Breast epithelium (tissue), 4 donors: ENCODE data around the gene CDH1. TPM values are rescaled to one million over a fixed set of nuclear protein-coding genes. Genes with fewer than 3 reads are reported as not detected.

Source experiments
- DNase-seq, 2 donors: peaks; one replicate each; pipeline ENCODE4 v3.0.0-alpha.2; 2019; ENCODE audit warnings: low spot score in 2 of 2
- H3K27ac ChIP-seq, 2 donors: fragments of 200-600 bp; sonication (generic) in 1 of 2; one replicate each; pipeline ENCODE4 v1.5.1; 2016 to 2019; ENCODE audit warnings: mild to moderate bottlenecking in 1 of 2
- H3K27me3 ChIP-seq, 2 donors: fragments of 200-600 bp; sonication (generic) in 1 of 2; one replicate each; pipeline versions ENCODE4 v1.5.1 to v1.6.0; 2017 to 2019; ENCODE audit warnings: control low read depth in 1 of 2, mild to moderate bottlenecking in 1 of 2
- H3K36me3 ChIP-seq: fragments of 200-600 bp; one replicate; pipeline ENCODE4 v1.5.1; 2019
- H3K4me1 ChIP-seq, 2 donors: fragments of 200-600 bp; sonication (generic); one replicate each; pipeline ENCODE4 v1.5.1; 2016 to 2019; ENCODE audit warnings: control low read depth in 1 of 2
- H3K4me3 ChIP-seq, 3 donors: fragments of 200-600 bp; sonication (generic); 1 replicate in 2 of 3; 2 replicates in 1 of 3; pipeline ENCODE4 v1.5.1; 2016 to 2019; ENCODE audit warnings: mild to moderate bottlenecking in 3 of 3, moderate library complexity in 2 of 3
- H3K9me3 ChIP-seq, 2 donors: fragments of 200-600 bp; sonication (generic) in 1 of 2; one replicate each; pipeline ENCODE4 v1.5.1; 2016 to 2019; ENCODE audit warnings: control low read depth in 1 of 2
- CTCF ChIP-seq, 3 donors: fragments of 450-650 bp; IDR thresholded peaks; one replicate each; pipeline ENCODE4 v1.5.1; 2016 to 2017; ENCODE audit warnings: antibody characterized with exemption in 3 of 3, mild to moderate bottlenecking in 3 of 3, moderate library complexity in 3 of 3
- POLR2A ChIP-seq: fragments of 450-650 bp; IDR thresholded peaks from one replicate; pipeline ENCODE4 v1.6.1; 2016; ENCODE audit warnings: antibody characterized with exemption, mild to moderate bottlenecking, moderate library complexity
- POLR2AphosphoS5 ChIP-seq, 3 donors: sonication (generic); formaldehyde crosslinking; IDR thresholded peaks; one replicate each; pipeline ENCODE4 v1.6.1; 2017; ENCODE audit warnings: antibody characterized with exemption in 3 of 3
- intact Hi-C: fragments of 100-400 bp; cut with DNase I; formaldehyde crosslinking; loops from one replicate; pipeline ENCODE4 v1.15.1; 2023; ENCODE audit warnings: low total_unique reads
- total RNA-seq, 3 donors: library from RNA; depleted of rRNA; stranded (reverse); fragments of >200 nt; gene quantifications; one replicate each; pipeline ENCODE4 v1.1.0, GENCODE V29; 2016

CDH1 gene
- total RNA-seq: 100 to 1,000 TPM in 1 of 3 donors, 10 to 100 TPM in 1, under 1 TPM in 1; 0.16 to 127 (median 86.5) TPM

GRCh38 chr16:68737046-68737729 lies at the start of gene CDH1:
Gene CDH1, plus strand, starts transcription at chr16:68737292. Its CDS starts 124 bp downstream, at chr16:68737416.
- H3K4me1 ChIP-seq: no peaks in the 10 kb centered on the region
- H3K9me3 ChIP-seq: no peaks in the 10 kb centered on the region
- DNase-seq: peak; percentile 94 to 96
- TF ChIP-seq CTCF (IDR thresholded peaks at IDR 0.05) (no peak), POLR2A (peak; percentile 85), POLR2AphosphoS5 (IDR thresholded peaks at IDR 0.05) (peak in 2 of 3 donors; percentile 74 to 95)
- peak within 1 kb of the TSS in 2 of 3 donors; percentile 84 to 86 for H3K4me3 ChIP-seq
- intact Hi-C loops: no loop called here
- peak within 1 kb of the TSS; percentile 93 to 94 for H3K27ac ChIP-seq
- H3K27me3 ChIP-seq: peaks cover 0 to 8% of the 10 kb centered on the region in 2 donors
- H3K36me3 ChIP-seq: no peaks in the 10 kb centered on the region

GRCh38 chr16:68689921-68690320 lies 47.2 kb upstream of the CDH1 start:
- TF ChIP-seq POLR2AphosphoS5 (IDR thresholded peaks at IDR 0.05): no peak
- no peak for TF ChIP-seq POLR2A
- TF ChIP-seq CTCF (IDR thresholded peaks at IDR 0.05): no peak
- Histone ChIP-seq H3K27me3 (no peaks in the 10 kb centered on the region), H3K27ac (no peak overlapping the region), H3K4me3 (no peak overlapping the region), H3K36me3 (no peaks in the 10 kb centered on the region), H3K4me1 (no peaks in the 10 kb centered on the region), H3K9me3 (no peaks in the 10 kb centered on the region)
- no peak for DNase-seq
- intact Hi-C loops: loop anchor here (2.0 kb wide), 1 partner anchor 69 kb away; no protein-coding TSS in a partner anchor

GRCh38 chr16:68695575-68695974 lies 41.5 kb upstream of the CDH1 start:
- TF ChIP-seq POLR2AphosphoS5 (IDR thresholded peaks at IDR 0.05) (no peak), POLR2A (no peak), CTCF (IDR thresholded peaks at IDR 0.05) (no peak)
- H3K36me3 ChIP-seq: no peaks in the 10 kb centered on the region
- H3K4me3 ChIP-seq: no peak overlapping the region
- H3K27me3 ChIP-seq: no peaks in the 10 kb centered on the region
- no peaks in the 10 kb centered on the region for H3K9me3 ChIP-seq
- no peak overlapping the region for H3K27ac ChIP-seq
- no peak for DNase-seq
- no peaks in the 10 kb centered on the region for H3K4me1 ChIP-seq
- intact Hi-C loops: no loop called here

- intact Hi-C loops: no loop called here
- DNase-seq: no peak
- no peak overlapping the region for H3K27ac ChIP-seq
- H3K4me1 ChIP-seq: no peaks in the 10 kb centered on the region
- H3K9me3 ChIP-seq: no peaks in the 10 kb centered on the region
- TF ChIP-seq POLR2A (no peak), CTCF (IDR thresholded peaks at IDR 0.05) (peak in 1 of 3 donors; percentile 6)
- no peak overlapping the region for H3K4me3 ChIP-seq
- H3K36me3 ChIP-seq: no peaks in the 10 kb centered on the region
- H3K27me3 ChIP-seq: no peaks in the 10 kb centered on the region
These were observed 40.6 kb upstream of the CDH1 start for GRCh38 chr16:68696514-68696913.

GRCh38 chr16:68698091-68698490 lies 39.0 kb upstream of the CDH1 start:
- H3K9me3 ChIP-seq: no peaks in the 10 kb centered on the region
- intact Hi-C loops: no loop called here
- no peaks in the 10 kb centered on the region for H3K27me3 ChIP-seq
- no peak overlapping the region for H3K4me3 ChIP-seq
- TF ChIP-seq CTCF (IDR thresholded peaks at IDR 0.05) (no peak), POLR2A (no peak), POLR2AphosphoS5 (IDR thresholded peaks at IDR 0.05) (no peak)
- no peak overlapping the region for H3K27ac ChIP-seq
- DNase-seq: no peak
- no peaks in the 10 kb centered on the region for H3K4me1 ChIP-seq
- no peaks in the 10 kb centered on the region for H3K36me3 ChIP-seq
